Adrenal gland (tissue), 5 donors: ENCODE results near the gene PTBP2.

Experiments
- POLR2A ChIP-seq, 2 donors: fragments of 450-650 bp; IDR thresholded peaks; one replicate each; pipeline ENCODE4 v1.6.1; 2017; ENCODE audit warnings: antibody characterized with exemption in 2 of 2, mild to moderate bottlenecking in 2 of 2, moderate library complexity in 1 of 2
- TF ChIP-seq, protein P1 (sequence below), 6 experiments: fragments of 450-650 bp in 4 of 6; fragments of 200-600 bp in 2 of 6; sonication (generic) in 1 of 6; IDR thresholded peaks; 1 replicate in 5 of 6; 2 replicates in 1 of 6; pipeline versions ENCODE4 v1.5.1 to v1.8.0; 2016 to 2021; ENCODE audit warnings: antibody characterized with exemption in 6 of 6, mild to moderate bottlenecking in 2 of 6, moderate library complexity in 1 of 6
- donor health status: DM: no; HTN: no; CAD: no.

DNA sequence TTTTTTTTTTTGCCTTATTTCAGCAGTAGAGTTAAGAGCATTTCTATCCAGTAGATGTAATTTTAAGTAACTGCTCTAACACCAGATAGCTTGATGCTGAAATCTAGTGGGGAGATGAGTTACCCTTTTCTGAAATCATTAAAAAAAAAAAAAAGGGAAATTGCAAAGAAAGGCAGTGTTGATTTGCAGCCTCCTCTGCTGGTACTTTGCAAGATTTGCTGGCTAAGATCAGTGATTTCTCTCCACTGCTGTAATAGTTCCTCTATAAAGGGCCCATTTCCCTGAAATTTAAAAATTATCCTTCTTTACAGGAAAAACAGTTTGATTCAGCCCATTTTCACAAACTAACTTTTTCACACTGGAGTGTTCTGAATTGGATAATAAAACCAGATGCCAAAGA is 120.6 kb downstream of the PTBP2 start:
- TF ChIP-seq, protein P1, sequence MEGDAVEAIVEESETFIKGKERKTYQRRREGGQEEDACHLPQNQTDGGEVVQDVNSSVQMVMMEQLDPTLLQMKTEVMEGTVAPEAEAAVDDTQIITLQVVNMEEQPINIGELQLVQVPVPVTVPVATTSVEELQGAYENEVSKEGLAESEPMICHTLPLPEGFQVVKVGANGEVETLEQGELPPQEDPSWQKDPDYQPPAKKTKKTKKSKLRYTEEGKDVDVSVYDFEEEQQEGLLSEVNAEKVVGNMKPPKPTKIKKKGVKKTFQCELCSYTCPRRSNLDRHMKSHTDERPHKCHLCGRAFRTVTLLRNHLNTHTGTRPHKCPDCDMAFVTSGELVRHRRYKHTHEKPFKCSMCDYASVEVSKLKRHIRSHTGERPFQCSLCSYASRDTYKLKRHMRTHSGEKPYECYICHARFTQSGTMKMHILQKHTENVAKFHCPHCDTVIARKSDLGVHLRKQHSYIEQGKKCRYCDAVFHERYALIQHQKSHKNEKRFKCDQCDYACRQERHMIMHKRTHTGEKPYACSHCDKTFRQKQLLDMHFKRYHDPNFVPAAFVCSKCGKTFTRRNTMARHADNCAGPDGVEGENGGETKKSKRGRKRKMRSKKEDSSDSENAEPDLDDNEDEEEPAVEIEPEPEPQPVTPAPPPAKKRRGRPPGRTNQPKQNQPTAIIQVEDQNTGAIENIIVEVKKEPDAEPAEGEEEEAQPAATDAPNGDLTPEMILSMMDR (IDR thresholded peaks at IDR 0.05): peak in 2 of 6 experiments; percentile 10 to 27
- no peak for TF ChIP-seq POLR2A (IDR thresholded peaks at IDR 0.05)
